Measurements from ENCODE around the gene SLC9A3.

SLC9A3 gene

DNA sequence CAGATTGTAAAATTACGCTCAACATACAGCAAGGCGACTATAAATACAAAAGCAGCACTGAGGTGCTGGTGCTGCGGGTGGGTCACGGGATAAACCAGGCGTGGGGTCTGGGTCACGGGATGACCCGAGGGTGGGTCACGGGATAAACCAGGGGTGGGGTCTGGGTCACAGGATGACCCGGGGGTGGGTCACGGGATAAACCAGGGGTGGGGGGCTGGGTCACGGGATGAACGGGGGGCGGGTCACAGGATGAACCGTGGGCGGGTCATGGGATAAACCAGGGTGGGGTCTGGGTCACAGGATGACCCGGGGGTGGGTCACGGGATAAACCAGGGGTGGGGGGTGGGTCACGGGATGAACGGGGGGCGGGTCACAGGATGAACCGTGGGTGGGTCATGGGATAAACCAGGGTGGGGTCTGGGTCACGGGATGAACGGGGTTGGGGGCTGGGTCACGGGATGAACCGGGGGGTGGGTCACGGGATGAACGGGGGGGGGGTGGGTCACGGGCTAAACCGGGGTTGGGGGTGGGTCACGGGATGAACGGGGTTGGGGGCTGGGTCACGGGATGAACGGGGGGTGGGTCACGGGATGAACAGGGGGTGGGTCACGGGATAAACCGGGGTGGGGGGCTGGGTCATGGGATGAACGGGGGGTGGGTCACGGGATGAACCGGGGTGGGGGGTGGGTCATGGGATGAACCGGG is 30.2 kb upstream of the SLC9A3 start:
- no peak for DNase-seq (ENCODE audit: low spot score)

- DNase-seq (ENCODE audit: low spot score), result no peak
These were observed 29.6 kb upstream of the SLC9A3 start for GRCh38 chr5:553874-554273.

DNA sequence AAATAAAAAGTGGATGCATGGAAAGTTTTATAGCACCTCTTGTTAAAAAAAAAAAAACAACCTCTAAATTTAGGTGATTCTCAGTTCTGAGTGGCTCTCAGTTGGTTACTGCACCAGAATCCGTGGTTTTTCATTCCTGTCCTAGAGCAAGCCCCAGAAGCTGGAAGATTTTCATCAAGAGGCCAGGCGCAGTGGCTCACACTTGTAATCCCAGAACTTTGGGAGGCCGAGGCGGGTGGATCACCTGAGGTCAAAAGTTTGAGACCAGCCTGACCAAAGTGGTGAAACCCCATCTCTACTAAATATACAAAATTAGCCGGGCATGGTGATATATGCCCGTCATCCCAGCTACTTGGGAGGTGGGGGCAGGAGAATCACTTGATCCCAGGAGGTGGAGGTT is 27.2 kb upstream of the SLC9A3 start:
- DNase-seq (ENCODE audit: low spot score), result no peak

DNA sequence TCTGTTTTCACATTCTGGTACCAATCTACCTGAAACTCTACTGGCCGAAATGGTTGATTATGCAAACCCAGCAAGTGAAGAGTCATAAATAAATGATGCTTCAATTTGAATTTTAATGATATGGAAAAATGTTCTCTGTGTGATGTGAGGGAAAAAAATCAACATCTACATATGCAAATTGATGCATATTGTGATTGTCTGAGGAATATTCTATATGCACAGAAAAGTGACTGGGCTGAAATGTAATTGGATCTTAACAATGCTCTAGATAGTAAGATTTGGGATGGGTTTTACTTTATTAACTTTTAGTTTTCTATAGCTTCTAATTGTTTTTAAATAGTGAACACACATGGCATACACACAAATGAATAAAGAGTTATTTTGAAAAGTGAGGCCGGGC is 25.0 kb upstream of the SLC9A3 start:
- DNase-seq (ENCODE audit: low spot score), result no peak

GRCh38 chr5:548256-548655 is 24.0 kb upstream of the SLC9A3 start:
- DNase-seq (ENCODE audit: low spot score), result peak; percentile 58

GRCh38 chr5:547086-547924 is 23.1 kb upstream of the SLC9A3 start:
- no peak for DNase-seq (ENCODE audit: low spot score)

DNA sequence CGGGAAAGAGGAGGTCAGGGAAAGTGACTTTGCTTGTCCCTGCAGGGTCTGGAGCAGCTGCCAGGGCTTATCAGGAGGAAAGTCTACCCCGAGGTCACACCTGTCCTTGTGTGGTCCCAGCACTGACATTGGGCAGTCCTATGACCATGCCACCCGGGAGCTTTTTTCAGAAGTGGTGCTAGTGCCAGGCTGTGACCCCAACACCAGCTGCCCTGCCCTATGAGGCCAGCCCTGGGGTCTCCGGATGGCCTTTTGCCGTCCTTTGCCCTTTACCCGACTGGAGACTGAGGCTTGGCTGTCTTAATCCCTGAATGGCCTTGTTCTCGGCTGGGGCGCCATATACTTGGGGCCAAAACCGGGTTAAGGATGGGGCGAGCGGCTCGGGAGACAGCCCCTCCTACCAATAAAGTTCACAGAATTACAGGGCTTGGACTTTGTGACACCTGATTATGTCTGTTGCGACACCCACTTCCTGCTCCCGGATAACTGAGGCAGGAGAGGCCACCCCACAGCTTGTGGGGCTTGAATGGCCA is 22.2 kb upstream of the SLC9A3 start:
- DNase-seq (ENCODE audit: low spot score), result no peak

GRCh38 chr5:545641-546375 is 21.6 kb upstream of the SLC9A3 start:
- DNase-seq (ENCODE audit: low spot score), result no peak

GRCh38 chr5:544675-545355 is 20.6 kb upstream of the SLC9A3 start:
- no peak for DNase-seq (ENCODE audit: low spot score)

DNA sequence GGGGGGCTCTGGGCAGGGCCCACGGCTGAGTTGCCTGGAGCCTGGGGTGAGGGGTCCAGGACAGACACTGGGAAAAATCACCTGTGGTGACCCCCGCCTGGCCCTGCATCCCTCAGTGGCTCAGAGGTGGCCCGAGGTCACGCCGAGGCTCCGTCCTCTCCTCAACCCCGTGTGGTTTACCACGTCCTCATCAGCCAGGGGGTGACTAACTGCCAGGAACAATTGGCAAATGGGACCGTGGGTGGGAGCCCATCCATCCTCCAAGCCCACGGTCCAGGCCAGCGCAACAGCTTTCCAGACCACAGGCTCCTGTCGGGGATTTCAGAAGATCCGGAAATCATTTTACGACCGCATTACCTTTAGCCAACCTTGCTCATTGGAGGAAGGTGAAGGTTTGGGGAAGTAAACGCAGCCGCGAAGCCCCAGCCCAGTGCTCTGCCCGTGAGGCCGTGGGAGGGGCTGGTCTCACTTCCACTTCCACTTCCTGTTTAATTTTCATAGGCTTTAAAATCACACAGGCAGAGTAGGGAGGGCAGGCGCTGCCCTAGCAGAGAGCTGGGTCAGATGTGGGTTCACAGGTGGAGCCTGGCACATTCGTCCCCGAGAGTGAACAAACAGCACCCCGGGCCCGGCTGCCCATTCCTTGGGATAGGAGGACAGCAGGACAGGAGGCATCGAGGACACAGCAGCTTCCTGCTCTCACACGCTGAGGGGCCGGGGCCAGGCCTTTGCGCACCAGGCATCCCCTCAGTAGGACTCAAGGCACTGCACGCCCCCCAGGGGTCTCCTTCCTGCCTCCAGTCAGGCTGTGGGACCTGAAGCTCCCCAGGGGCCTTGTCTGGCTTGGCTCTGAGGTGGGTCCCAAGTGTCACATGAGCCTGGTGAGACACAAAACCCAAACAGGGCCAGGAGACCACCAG is 19.8 kb upstream of the SLC9A3 start:
- no peak for DNase-seq (ENCODE audit: low spot score)

- DNase-seq (ENCODE audit: low spot score), result no peak
These were observed 19.1 kb upstream of the SLC9A3 start for GRCh38 chr5:543351-543750.

GRCh38 chr5:542319-543311 is 18.4 kb upstream of the SLC9A3 start:
- no peak for DNase-seq (ENCODE audit: low spot score)

- no peak for DNase-seq (ENCODE audit: low spot score)
These were observed 17.5 kb upstream of the SLC9A3 start for GRCh38 chr5:541539-542318.

- no peak for DNase-seq (ENCODE audit: low spot score)
These were observed 16.8 kb upstream of the SLC9A3 start for GRCh38 chr5:540906-541538.

DNA sequence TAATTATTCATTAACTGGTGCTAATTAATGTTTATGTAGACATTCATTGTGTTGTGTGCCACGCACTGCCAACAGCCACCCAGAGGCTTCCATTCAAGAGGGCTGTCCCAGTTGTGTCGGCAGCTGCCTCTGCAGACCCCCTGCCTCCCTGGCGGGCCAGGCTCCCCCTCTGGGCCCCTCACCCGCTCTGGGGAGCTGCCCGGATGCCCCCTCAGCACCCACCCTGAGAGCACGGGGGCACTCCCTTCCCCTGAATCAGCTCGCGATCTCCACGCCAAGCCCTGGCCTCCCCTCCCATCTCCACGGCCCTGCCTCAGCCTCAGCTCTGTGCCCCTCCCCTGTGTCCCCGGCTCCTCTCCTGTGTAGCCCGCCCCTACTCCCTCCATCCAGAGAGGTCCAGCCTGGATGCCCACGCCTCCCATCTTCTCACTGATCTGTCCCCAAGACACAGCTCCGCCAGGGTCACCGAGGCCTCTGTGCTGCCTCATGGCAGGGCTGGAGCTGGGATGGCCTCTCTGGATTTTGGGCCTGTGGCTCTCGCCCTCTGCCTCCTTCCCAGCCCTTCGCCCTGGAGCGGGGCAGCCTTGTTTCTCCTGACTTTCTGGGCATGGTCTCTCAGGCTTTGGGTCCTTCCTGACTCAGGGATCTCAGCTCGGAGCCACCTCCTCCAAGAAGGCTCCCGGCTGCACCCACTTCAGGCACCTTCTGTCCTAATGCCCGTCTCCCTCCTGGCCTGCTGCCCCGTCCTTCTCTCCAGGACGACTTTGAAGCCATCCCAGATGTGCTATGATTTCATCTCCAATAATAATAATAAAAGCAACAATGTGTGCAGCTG is 16.0 kb upstream of the SLC9A3 start:
- no peak for DNase-seq (ENCODE audit: low spot score)

DNA sequence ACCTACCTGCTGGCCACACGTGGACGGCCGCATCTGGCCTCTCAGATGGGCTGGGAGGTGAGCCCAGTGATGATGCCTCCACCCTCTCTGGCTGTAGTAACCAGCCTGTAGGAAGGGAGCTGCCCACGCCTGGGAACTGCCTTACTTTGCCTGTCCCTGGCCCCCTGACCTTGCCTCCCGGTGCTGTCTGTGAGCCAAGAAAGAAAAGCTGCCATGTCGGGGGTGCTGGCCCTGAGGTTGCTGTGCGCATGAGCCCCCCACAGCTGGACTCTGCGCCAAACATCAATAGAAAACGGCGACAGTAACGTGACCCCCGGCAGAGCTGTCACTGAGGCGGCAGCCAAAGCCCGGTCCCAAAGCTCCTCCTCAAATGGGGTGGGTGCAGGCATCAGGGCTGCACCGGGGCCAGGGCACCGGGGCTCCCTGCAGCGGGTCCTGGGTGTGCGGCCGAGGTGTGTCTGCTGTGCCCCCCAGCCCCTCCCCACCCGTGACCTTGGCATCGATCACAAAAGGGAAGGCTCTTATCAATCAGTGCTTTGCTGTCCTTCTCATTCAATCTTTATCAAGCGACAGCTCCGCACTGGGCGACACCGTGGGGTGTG is 15.3 kb upstream of the SLC9A3 start:
- no peak for DNase-seq (ENCODE audit: low spot score)

Data from AG08396 (cell line).